A549 (cell line): ENCODE measurements around the gene RFX1.
"Not testable (repeated sequence)": the region's sequence is repeated elsewhere in the genome, so short reads cannot be mapped to it uniquely, and the experiment has no call there.

ENCODE experiments used
- BHLHE40 ChIP-seq: IDR thresholded peaks from 2 replicates; pipeline ENCODE4 v1.6.1; 2012; ENCODE audit warnings: low read depth, low read length, inconsistent platforms
- CEBPB ChIP-seq, 2 experiments: fragments of >200 bp in 1 of 2; sonication (Bioruptor Twin) in 1 of 2; formaldehyde crosslinking in 1 of 2; IDR thresholded peaks; 2 replicates each; pipeline ENCODE4 v1.6.1; 2012 to 2016
- CTCF ChIP-seq: fragments of >200 bp; sonication (Bioruptor Twin); formaldehyde crosslinking; IDR thresholded peaks from 3 replicates; pipeline ENCODE4 v1.5.1; 2016
- EP300 ChIP-seq, 2 experiments: fragments of >200 bp; sonication (Bioruptor Twin); formaldehyde crosslinking; IDR thresholded peaks; 2 replicates in 1 of 2; 3 replicates in 1 of 2; pipeline ENCODE4 v1.6.1; 2016 to 2017
- GATA3 ChIP-seq: IDR thresholded peaks from 2 replicates; pipeline ENCODE4 v1.6.1; 2012; ENCODE audit warnings: borderline replicate concordance
- MAX ChIP-seq: IDR thresholded peaks from 2 replicates; pipeline ENCODE4 v1.6.1; 2012
- SMC3 ChIP-seq: fragments of >200 bp; sonication (Bioruptor Twin); formaldehyde crosslinking; IDR thresholded peaks from 3 replicates; pipeline ENCODE4 v1.6.1; 2018; ENCODE audit warnings: inconsistent platforms

GRCh38 chr19:14019739-14020138 is 13.6 kb upstream of the RFX1 start:
- TF ChIP-seq CTCF; MAX; GATA3; SMC3; EP300 (IDR thresholded peaks at IDR 0.05); CEBPB (IDR thresholded peaks at IDR 0.05); BHLHE40: not testable (repeated sequence)
